Type B pancreatic cell (in vitro differentiated cells): ENCODE results near the gene FILIP1L. TPM values are rescaled to one million over a fixed set of nuclear protein-coding genes. Genes with fewer than 3 reads are reported as not detected.
"Not testable (repeated sequence)": the region's sequence is repeated elsewhere in the genome, so short reads cannot be mapped to it uniquely, and the experiment has no call there.

Experiments
- DNase-seq: peaks from one replicate; pipeline ENCODE4 v3.0.0; 2021; ENCODE audit warnings: mixed read lengths; ENCODE audit not compliant: unreplicated experiment; ENCODE audit errors: extremely low spot score
- H3K27ac Mint-ChIP-seq: 2 replicates; pipeline ENCODE4 v1.8.0; 2021; ENCODE audit warnings: mild to moderate bottlenecking, mixed read lengths
- H3K27me3 Mint-ChIP-seq: 2 replicates; pipeline ENCODE4 v1.8.0; 2021; ENCODE audit warnings: mixed read lengths
- H3K36me3 Mint-ChIP-seq: 2 replicates; pipeline ENCODE4 v1.8.0; 2021; ENCODE audit warnings: mixed read lengths
- H3K4me1 Mint-ChIP-seq: one replicate; pipeline ENCODE4 v1.8.0; 2021; ENCODE audit warnings: mixed read lengths; ENCODE audit not compliant: unreplicated experiment
- H3K4me3 Mint-ChIP-seq: 2 replicates; pipeline ENCODE4 v1.8.0; 2021; ENCODE audit warnings: mild to moderate bottlenecking, mixed read lengths
- H3K9me3 Mint-ChIP-seq: 2 replicates; pipeline ENCODE4 v1.8.0; 2021; ENCODE audit warnings: mixed read lengths
- total RNA-seq: library from RNA; stranded (reverse); gene quantifications from 2 replicates; pipeline ENCODE4 v1.2.1, GENCODE V29; 2021; ENCODE audit warnings: low replicate concordance
- TF ChIP-seq, protein P1 (sequence below): fragments of 200-600 bp; sonication (generic); conservative IDR thresholded peaks from 2 replicates; pipeline ENCODE4 v1.5.0; 2021; ENCODE audit warnings: antibody characterized with exemption, mild to moderate bottlenecking

Gene FILIP1L
- total RNA-seq, 1 donor from 2014 or later = 30.6 TPM

DNA sequence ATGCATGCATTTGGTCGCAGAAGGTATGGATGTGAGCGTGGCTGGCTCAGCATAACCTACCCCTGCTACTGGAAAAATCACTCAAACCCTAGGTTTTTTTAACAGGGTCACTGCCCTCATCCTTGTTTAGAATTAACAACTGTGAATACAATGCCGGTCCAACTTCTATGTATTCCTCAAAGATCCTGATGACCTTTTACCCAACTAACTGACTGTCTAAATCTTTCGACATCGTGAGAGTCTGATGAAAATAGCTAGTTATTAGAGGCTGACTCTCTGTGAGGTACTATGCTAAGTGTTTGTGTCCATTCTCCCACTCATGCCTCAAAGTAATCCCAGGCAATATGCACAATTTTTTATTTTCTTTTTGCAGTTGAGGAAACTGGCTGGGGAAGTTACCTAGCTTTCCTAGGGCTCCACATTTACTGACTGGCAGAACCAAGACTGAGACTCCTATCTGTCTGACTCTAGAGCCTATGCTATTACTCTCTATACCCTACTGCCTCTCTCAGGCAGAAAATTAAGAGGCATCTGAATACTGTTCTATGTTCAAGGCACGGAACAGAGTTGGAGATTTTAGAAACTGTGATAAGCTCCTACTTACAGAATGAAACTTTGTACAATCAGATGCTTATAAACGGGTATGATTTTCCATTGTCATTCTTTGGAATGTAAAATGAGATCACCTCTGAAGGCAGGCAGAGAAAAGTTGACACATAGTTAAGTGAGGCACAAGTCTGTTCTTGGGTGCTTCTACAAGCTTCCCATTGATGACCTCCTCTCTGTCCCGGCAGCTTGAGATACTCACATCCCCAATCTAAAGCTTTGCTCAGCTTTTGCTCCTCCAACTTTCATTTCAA is 56.4 kb downstream of the FILIP1L start:
- H3K9me3 Mint-ChIP-seq = no peaks in the 10 kb centered on the region
- DNase-seq = no peak
- no peak overlapping the region for H3K27ac Mint-ChIP-seq
- no peaks in the 10 kb centered on the region for H3K27me3 Mint-ChIP-seq
- TF ChIP-seq, protein P1, sequence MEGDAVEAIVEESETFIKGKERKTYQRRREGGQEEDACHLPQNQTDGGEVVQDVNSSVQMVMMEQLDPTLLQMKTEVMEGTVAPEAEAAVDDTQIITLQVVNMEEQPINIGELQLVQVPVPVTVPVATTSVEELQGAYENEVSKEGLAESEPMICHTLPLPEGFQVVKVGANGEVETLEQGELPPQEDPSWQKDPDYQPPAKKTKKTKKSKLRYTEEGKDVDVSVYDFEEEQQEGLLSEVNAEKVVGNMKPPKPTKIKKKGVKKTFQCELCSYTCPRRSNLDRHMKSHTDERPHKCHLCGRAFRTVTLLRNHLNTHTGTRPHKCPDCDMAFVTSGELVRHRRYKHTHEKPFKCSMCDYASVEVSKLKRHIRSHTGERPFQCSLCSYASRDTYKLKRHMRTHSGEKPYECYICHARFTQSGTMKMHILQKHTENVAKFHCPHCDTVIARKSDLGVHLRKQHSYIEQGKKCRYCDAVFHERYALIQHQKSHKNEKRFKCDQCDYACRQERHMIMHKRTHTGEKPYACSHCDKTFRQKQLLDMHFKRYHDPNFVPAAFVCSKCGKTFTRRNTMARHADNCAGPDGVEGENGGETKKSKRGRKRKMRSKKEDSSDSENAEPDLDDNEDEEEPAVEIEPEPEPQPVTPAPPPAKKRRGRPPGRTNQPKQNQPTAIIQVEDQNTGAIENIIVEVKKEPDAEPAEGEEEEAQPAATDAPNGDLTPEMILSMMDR = no peak
- peaks cover 15% of the 10 kb centered on the region for H3K4me1 Mint-ChIP-seq
- H3K4me3 Mint-ChIP-seq = no peak overlapping the region
- H3K36me3 Mint-ChIP-seq = peaks cover 7% of the 10 kb centered on the region

DNA sequence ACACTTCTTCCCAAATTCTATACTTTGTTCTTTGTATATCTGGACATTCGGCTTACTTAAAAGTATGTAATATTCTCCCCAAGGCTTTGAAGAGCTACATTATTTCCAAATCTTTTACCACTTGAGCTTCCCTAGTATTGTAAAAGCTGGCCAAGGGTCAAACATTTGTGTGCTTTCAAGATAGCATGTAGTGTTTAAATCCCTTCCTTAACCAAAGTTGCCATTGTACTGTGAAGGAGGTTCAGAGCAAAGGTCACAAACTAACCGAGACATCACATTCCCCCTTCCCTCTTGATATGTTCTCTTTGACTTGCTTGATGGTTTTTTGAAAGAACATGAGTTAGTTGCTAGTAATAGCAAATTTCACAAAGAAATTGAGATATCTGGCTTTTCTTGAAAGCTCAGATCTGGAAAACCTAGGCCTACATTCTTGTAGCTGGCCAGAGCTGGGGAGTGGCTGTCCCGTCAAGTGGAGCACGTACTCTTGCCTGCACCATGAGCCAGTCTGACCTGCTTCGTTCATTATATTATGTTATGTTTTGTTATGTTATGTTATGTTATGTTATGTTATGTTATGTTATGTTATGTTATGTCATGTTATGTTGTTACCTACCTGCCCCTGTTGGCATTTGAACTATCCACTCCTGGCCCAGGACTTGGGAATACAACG is 60.2 kb downstream of the FILIP1L start:
- Mint-ChIP-seq H3K27me3 (no peaks in the 10 kb centered on the region), H3K9me3 (no peaks in the 10 kb centered on the region), H3K4me1 (peaks cover 15% of the 10 kb centered on the region), H3K27ac (peak overlapping the region; percentile 82), H3K4me3 (no peak overlapping the region), H3K36me3 (peaks cover 3% of the 10 kb centered on the region)
- TF ChIP-seq, protein P1 = no peak
- no peak for DNase-seq

DNA sequence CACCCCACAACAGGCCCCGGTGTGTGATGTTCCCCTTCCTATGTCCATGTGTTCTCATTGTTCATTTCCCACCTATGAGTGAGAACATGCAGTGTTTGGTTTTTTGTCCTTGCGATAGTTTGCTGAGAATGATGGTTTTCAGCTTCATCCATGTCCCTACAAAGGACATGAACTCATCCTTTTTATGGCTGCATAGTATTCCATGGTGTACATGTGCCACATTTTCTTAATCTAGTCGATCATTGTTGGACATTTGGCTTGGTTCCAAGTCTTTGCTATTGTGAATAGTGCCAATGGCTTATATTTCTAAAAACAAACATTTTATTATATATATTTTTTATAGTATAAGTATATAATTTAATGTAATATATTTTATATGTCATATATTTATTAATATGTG is 62.8 kb downstream of the FILIP1L start:
- H3K36me3 Mint-ChIP-seq = not testable (repeated sequence)

DNA sequence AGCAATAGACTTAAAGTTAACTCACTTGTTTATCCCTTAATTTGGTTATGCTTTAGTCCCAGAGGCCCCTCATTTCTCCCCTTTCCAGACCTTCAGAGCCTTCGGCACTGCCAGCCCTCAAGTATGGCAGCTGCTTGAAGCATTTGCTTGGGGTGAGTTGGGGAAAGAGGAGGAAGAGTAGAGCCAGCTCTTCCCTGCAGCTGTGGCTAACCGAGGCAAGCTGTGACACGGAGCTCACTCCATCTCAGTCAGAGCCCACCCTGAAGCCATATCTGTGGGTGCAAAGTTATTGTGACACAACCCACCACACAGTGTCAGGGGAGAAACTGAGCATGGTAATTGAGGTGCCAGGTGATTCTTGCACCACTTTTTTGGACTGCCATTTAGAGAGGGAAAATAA is 66.1 kb downstream of the FILIP1L start:
- Mint-ChIP-seq H3K36me3 (no peaks in the 10 kb centered on the region), H3K27me3 (no peaks in the 10 kb centered on the region), H3K9me3 (no peaks in the 10 kb centered on the region), H3K4me3 (no peak overlapping the region), H3K27ac (no peak overlapping the region), H3K4me1 (peaks cover 23% of the 10 kb centered on the region)
- no peak for DNase-seq
- TF ChIP-seq, protein P1 = no peak

More for the DNA sequence above, 62.8 kb downstream of the FILIP1L start:
- H3K27ac Mint-ChIP-seq, DNase-seq, H3K9me3 Mint-ChIP-seq, H3K27me3 Mint-ChIP-seq, H3K4me3 Mint-ChIP-seq: not testable (repeated sequence)
- H3K4me1 Mint-ChIP-seq = peaks cover 24% of the 10 kb centered on the region

DNA sequence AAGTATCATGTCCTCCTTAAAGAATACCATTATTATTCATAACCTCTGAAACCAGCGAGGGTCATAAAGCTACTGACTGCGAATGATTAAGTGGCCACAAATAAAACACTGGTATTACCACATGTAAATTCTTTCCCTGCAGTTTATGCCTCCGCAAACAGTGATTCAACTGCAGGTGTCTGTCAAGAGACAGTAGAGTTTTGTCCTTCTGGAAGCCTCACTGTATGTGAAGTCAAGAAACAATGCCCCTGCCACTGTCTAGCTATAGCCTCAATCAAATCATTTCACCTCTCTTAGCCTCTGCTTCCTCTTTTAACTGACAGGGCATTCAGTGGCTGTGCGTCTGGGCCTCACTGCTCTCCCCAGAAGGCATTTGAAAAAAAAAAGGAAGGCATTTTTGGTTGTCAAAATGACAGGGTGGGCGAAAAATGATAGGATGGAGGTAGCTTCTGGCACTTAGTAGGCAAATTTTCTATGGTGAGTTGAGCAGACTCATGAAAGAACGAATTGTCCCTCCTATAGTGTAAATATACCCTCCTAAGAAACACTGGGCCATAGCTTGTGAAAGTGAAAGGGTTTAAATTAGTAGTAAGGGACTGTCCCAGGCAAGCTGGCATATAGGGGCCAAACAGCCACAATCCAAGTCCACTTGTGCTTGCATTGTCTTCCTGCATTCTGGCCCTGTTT is 66.7 kb downstream of the FILIP1L start:
- H3K36me3 Mint-ChIP-seq = no peaks in the 10 kb centered on the region
- H3K4me3 Mint-ChIP-seq = peak overlapping the region; percentile 39
- peak overlapping the region; percentile 52 for H3K27ac Mint-ChIP-seq
- H3K9me3 Mint-ChIP-seq = no peaks in the 10 kb centered on the region
- TF ChIP-seq, protein P1 = no peak
- DNase-seq = no peak
- no peaks in the 10 kb centered on the region for H3K27me3 Mint-ChIP-seq
- H3K4me1 Mint-ChIP-seq = peaks cover 27% of the 10 kb centered on the region
